Omental fat pad (tissue), 4 donors: Measurements from ENCODE around the gene PDGFD. TPM values are rescaled to one million over a fixed set of nuclear protein-coding genes. Genes with fewer than 3 reads are reported as not detected.

Source experiments
- ATAC-seq: fragments of 150-250 bp; one replicate; pipeline ENCODE4 v1.9.1; 2016; ENCODE audit warnings: mild to moderate bottlenecking, moderate library complexity; ENCODE audit not compliant: low FRiP score
- DNase-seq: peaks from one replicate; pipeline ENCODE4 v3.0.0-alpha.2; 2019; ENCODE audit warnings: low spot score
- CTCF ChIP-seq, 3 donors: fragments of 450-650 bp; IDR thresholded peaks; one replicate each; pipeline ENCODE4 v1.5.1; 2016 to 2017; ENCODE audit warnings: antibody characterized with exemption in 3 of 3, mild to moderate bottlenecking in 3 of 3, moderate library complexity in 2 of 3
- total RNA-seq, 4 donors: library from RNA; depleted of rRNA; stranded (reverse); fragments of >200 nt; gene quantifications; one replicate each; pipeline ENCODE4 v1.1.0, GENCODE V29; 2016

The PDGFD gene
- total RNA-seq, 4 donors from 2014 or later: 11.3 to 63.1 (median 38.9) TPM

- ATAC-seq: no peak
- no peak for TF ChIP-seq CTCF (IDR thresholded peaks at IDR 0.05)
- no peak for DNase-seq
Measured at GRCh38 chr11:104098132-104098531, 65.8 kb downstream of the PDGFD start.

GRCh38 chr11:104096900-104097299 lies 67.0 kb downstream of the PDGFD start:
- DNase-seq: no peak
- no peak for ATAC-seq
- no peak for TF ChIP-seq CTCF (IDR thresholded peaks at IDR 0.05)

- no peak for TF ChIP-seq CTCF (IDR thresholded peaks at IDR 0.05)
- no peak for ATAC-seq
- DNase-seq: no peak
Measured at GRCh38 chr11:104095791-104096190, 68.2 kb downstream of the PDGFD start.

GRCh38 chr11:104094576-104094975 lies 69.4 kb downstream of the PDGFD start:
- DNase-seq: no peak
- no peak for TF ChIP-seq CTCF (IDR thresholded peaks at IDR 0.05)
- ATAC-seq: no peak

- ATAC-seq: no peak
- no peak for TF ChIP-seq CTCF (IDR thresholded peaks at IDR 0.05)
- no peak for DNase-seq
Measured at GRCh38 chr11:104093426-104094280, 70.3 kb downstream of the PDGFD start.

- DNase-seq: no peak
- ATAC-seq: no peak
- TF ChIP-seq CTCF (IDR thresholded peaks at IDR 0.05): no peak
Measured at GRCh38 chr11:104092744-104093143, 71.2 kb downstream of the PDGFD start.
